ENCODE results near the gene ADAD1. TPM values are rescaled to one million over a fixed set of nuclear protein-coding genes. Genes with fewer than 3 reads are reported as not detected.

ADAD1 gene
- total RNA-seq, 6 experiments from 2014 or later = not detected

- H3K27ac Mint-ChIP-seq = no peak overlapping the region
- no peaks in the 10 kb centered on the region for H3K27me3 Mint-ChIP-seq (ENCODE audit: insufficient read depth)
- H3K4me1 Mint-ChIP-seq (ENCODE audit: low read depth) = peaks cover 7% of the 10 kb centered on the region; the same call in 1 of the 2 replicates
- H3K9me3 Mint-ChIP-seq = no peaks in the 10 kb centered on the region
- H3K36me3 Mint-ChIP-seq (ENCODE audit: low read depth) = no peaks in the 10 kb centered on the region
- DNase-seq = no peak
- TF ChIP-seq CTCF (IDR thresholded peaks at IDR 0.05) = no peak
- no peak overlapping the region for H3K4me3 Mint-ChIP-seq
Observed at GRCh38 chr4:122377352-122377751, 1.5 kb upstream of the ADAD1 start.

- Mint-ChIP-seq H3K27ac (no peak overlapping the region), H3K9me3 (no peaks in the 10 kb centered on the region), H3K27me3 (ENCODE audit: insufficient read depth) (no peaks in the 10 kb centered on the region), H3K4me3 (no peak overlapping the region), H3K4me1 (ENCODE audit: low read depth) (peaks cover 7% of the 10 kb centered on the region; the same call in 1 of the 2 replicates), H3K36me3 (ENCODE audit: low read depth) (no peaks in the 10 kb centered on the region)
- no peak for DNase-seq
- no peak for TF ChIP-seq CTCF (IDR thresholded peaks at IDR 0.05)
Observed at GRCh38 chr4:122379239-122379638, 428 bp downstream of the ADAD1 start.

DNA sequence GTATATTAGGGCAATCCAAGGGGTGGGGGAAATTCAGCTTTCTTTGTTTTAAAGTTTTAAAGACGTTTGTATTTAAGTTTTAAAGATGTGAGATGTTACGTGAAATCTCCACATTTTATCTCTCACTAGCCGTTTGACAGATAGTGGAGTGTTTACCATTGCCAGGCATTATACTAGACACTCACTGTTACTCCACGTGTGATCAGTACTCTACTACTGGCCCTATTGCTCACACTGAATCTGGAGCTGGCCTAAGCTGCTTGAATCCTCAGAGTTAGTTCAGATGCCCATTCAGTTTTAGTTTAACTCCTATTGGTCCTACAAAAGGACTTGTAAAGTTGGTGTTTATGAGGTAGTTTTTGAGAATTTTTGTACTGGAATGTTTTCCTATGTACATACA, 4.5 kb downstream of the ADAD1 start:
- TF ChIP-seq CTCF (IDR thresholded peaks at IDR 0.05) = no peak
- Mint-ChIP-seq H3K9me3 (peaks cover 5% of the 10 kb centered on the region), H3K4me3 (no peak overlapping the region), H3K27me3 (ENCODE audit: insufficient read depth) (peaks cover 3% of the 10 kb centered on the region), H3K4me1 (ENCODE audit: low read depth) (peaks cover 7% of the 10 kb centered on the region; the same call in 1 of the 2 replicates), H3K36me3 (ENCODE audit: low read depth) (peaks cover 1% of the 10 kb centered on the region; the same call in 1 of the 2 replicates), H3K27ac (no peak overlapping the region)
- DNase-seq = no peak

GRCh38 chr4:122384245-122384644, 5.4 kb downstream of the ADAD1 start:
- no peak for TF ChIP-seq CTCF (IDR thresholded peaks at IDR 0.05)
- H3K4me3 Mint-ChIP-seq = no peak overlapping the region
- peaks cover 7% of the 10 kb centered on the region; the same call in 1 of the 2 replicates for H3K4me1 Mint-ChIP-seq (ENCODE audit: low read depth)
- H3K36me3 Mint-ChIP-seq (ENCODE audit: low read depth) = peaks cover 8% of the 10 kb centered on the region; the same call in 1 of the 2 replicates
- H3K9me3 Mint-ChIP-seq = peaks cover 14% of the 10 kb centered on the region
- H3K27ac Mint-ChIP-seq = no peak overlapping the region
- peaks cover 4% of the 10 kb centered on the region for H3K27me3 Mint-ChIP-seq (ENCODE audit: insufficient read depth)
- no peak for DNase-seq

DNA sequence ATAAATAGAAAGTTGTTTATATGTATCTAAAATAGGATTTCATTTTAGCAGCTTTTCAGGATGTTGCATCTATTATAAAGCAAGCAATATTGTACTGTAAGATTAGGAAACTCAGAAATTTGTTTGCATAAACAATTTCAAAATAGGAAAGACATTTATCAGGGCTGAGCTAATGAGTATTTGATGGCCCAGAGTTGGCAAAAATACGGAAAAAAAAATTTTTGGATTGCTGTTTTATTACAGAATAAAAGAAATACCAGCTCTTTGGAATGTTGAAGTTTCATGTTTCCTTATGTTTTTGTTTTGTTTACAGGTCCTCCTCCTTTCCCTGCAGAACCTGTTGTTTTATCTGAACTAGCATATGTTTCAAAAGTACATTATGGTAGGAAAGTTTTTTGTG, 14.5 kb downstream of the ADAD1 start:
- Mint-ChIP-seq H3K9me3 (peaks cover 11% of the 10 kb centered on the region), H3K36me3 (ENCODE audit: low read depth) (peaks cover 7% of the 10 kb centered on the region; the same call in 1 of the 2 replicates), H3K27me3 (ENCODE audit: insufficient read depth) (peaks cover 6% of the 10 kb centered on the region; the same call in 1 of the 2 replicates), H3K4me1 (ENCODE audit: low read depth) (no peaks in the 10 kb centered on the region), H3K4me3 (no peak overlapping the region), H3K27ac (no peak overlapping the region)
- no peak for TF ChIP-seq CTCF (IDR thresholded peaks at IDR 0.05)
- no peak for DNase-seq

DNA sequence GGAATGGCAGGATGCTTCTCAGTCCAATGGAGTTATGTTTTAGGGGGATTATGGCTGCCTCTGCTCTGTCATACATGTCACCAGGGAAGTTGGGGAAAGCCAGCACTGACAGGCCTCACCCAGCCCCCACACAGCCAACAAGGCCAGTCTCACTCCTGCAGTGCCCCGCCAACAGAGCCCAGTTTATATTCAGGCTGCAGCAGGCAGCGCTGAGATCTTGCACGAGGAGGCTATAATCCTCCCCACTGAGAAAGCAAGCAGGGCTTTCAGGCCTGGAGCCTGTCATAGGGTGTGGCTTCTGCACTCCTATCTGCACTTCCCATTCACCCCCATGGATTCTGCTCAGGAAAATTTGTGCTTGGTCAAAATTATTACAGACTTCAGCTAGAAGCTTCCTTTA, 25.1 kb downstream of the ADAD1 start:
- no peak for TF ChIP-seq CTCF (IDR thresholded peaks at IDR 0.05)
- Mint-ChIP-seq H3K9me3 (no peaks in the 10 kb centered on the region), H3K27me3 (ENCODE audit: insufficient read depth) (peaks cover 5% of the 10 kb centered on the region; the same call in 1 of the 2 replicates), H3K27ac (no peak overlapping the region), H3K4me3 (no peak overlapping the region), H3K36me3 (ENCODE audit: low read depth) (no peaks in the 10 kb centered on the region), H3K4me1 (ENCODE audit: low read depth) (no peaks in the 10 kb centered on the region)
- no peak for DNase-seq
